IPS-NIHi11 (cell line): ENCODE measurements around the gene BCL2.
A peak's percentile ranks its signal among the peaks of the same experiment; 100 is the strongest.

Experiments used
- DNase-seq: peaks from one replicate; pipeline ENCODE4 v3.0.0; 2012; ENCODE audit warnings: mixed read lengths, low spot score

BCL2 gene

GRCh38 chr18:63155910-63156773, 163.4 kb downstream of the BCL2 start:
- DNase-seq = no peak

GRCh38 chr18:63155169-63155852, 164.3 kb downstream of the BCL2 start:
- DNase-seq = peak; percentile 87

GRCh38 chr18:63154350-63155152, 165.0 kb downstream of the BCL2 start:
- DNase-seq = no peak

GRCh38 chr18:63152791-63153190, 166.8 kb downstream of the BCL2 start:
- no peak for DNase-seq

GRCh38 chr18:63152096-63152495, 167.5 kb downstream of the BCL2 start:
- DNase-seq = no peak

GRCh38 chr18:63151539-63151938, 168.0 kb downstream of the BCL2 start:
- no peak for DNase-seq

- no peak for DNase-seq
Measured at GRCh38 chr18:63150942-63151421, 168.6 kb downstream of the BCL2 start.

- no peak for DNase-seq
Measured at GRCh38 chr18:63150326-63150725, 169.2 kb downstream of the BCL2 start.

GRCh38 chr18:63149302-63149587, 170.3 kb downstream of the BCL2 start:
- no peak for DNase-seq

GRCh38 chr18:63148449-63149301, 170.9 kb downstream of the BCL2 start:
- DNase-seq = no peak

GRCh38 chr18:63147973-63148372, 171.6 kb downstream of the BCL2 start:
- DNase-seq = no peak

GRCh38 chr18:63146828-63147409, 172.7 kb downstream of the BCL2 start:
- DNase-seq = no peak

GRCh38 chr18:63145851-63146555, 173.6 kb downstream of the BCL2 start:
- no peak for DNase-seq

- no peak for DNase-seq
Measured at GRCh38 chr18:63145166-63145850, 174.3 kb downstream of the BCL2 start.

- no peak for DNase-seq
Measured at GRCh38 chr18:63144748-63145147, 174.8 kb downstream of the BCL2 start.

GRCh38 chr18:63143330-63143771, 176.2 kb downstream of the BCL2 start:
- DNase-seq = no peak

- no peak for DNase-seq
Measured at GRCh38 chr18:63142594-63143225, 176.9 kb downstream of the BCL2 start.

GRCh38 chr18:63141778-63142176, 177.8 kb downstream of the BCL2 start:
- DNase-seq = no peak

- no peak for DNase-seq
Measured at GRCh38 chr18:63140997-63141777, 178.4 kb downstream of the BCL2 start.
